H4 (cell line): ENCODE data around the gene IFITM10. TPM values are rescaled to one million over a fixed set of nuclear protein-coding genes. Genes with fewer than 3 reads are reported as not detected.

ENCODE experiments used
- DNase-seq: peaks from one replicate; pipeline ENCODE4 v3.0.0-alpha.2; 2015; ENCODE audit warnings: low spot score
- total RNA-seq: library from RNA; depleted of rRNA; stranded (reverse); fragments of >200 nt; shearing (Covaris generic); gene quantifications from 2 replicates; pipeline ENCODE4 v1.2.3, GENCODE V29; 2014; rRNA removed

The IFITM10 gene
- total RNA-seq, result 1.4 and 2.0 TPM in 2 replicates

DNA sequence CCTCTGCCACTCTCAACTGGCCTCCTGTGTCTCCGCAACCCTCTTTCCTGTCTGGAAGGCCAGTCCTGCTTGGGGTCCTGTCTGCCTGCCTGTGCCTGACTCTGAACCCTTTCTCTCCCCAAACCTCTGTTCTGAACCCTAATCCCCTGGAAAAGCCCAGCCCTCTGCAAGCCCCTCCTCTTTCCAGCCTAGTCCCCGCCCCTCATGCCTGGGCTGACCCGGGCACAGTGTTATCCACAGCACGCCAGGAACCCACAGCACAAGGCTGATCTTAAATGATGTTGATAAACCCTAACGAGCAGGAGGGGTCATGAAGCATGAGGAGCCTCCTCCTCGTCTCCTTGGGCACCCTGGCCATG lies at the start of gene IFITM10:
Gene IFITM10, minus strand, starts transcription at position 115 of the 359 bp plus-strand sequence. CDS start 153 bp downstream, outside the sequence.
- peak; percentile 76 for DNase-seq

DNA sequence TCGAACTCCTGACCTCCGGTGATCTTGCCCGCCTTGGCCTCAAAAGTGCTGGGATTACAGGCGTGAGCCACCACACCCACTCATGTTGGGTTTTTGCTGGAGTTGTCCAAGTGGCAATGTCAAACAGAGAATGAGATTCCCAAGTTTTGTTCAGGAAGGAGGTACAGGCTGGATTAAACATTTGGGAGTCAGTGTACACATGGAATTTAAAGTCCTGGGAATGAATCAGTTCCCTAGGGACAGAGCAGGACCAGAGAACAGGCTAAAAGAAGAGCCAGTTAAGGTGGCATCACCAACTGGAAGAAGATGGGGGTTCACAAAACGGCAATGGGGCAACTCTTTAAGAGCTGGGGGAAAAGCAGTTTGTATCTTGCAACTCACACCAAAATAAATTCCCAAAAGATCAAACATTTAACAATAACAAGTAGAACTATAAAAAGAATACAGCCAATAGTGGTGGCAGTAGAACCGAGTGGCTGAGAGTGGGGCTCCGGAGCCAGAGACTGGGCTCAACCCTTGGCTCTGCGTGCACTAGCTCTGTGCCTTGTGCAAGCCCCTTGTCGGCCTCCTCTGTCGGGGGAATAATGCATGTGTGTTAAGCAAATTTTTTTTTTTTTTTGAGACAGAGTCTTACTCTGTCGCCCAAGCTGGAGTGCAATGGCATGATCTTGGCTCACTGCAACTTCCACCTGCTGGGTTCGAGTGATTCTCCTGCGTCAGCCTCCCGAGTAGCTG lies 47.2 kb upstream of the IFITM10 start:
- DNase-seq, result no peak

DNA sequence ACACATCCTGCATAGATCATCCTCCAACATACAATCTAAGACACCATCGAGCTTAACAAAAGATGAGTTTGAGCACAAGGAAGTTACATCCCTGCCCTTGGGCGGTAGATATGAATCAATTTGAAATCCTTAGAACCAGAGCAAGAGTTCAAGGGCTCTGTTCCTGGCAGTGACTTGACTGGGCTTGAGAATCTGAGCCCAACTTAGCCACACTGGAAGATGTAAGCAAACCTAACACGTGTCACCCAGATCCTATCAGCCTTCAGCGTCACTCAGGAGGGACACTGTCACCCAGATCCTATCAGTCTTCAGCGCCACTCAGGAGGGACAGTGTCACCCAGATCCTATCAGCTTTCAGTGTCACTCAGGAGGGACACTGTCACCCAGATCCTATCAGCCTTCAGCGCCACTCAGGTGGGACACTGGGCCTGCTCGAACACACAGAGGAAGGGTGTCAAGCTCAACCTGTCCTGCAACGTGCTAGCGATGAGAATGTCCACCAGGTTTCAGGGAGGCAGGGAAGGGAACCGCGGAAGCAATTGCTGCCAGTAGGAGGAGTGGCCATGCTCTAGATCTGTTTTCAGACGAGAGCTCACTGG lies 46.1 kb upstream of the IFITM10 start:
- DNase-seq, result peak; percentile 18

GRCh38 chr11:1793081-1793480 lies 42.7 kb upstream of the IFITM10 start:
- no peak for DNase-seq

- no peak for DNase-seq
These were observed 42.1 kb upstream of the IFITM10 start for GRCh38 chr11:1792461-1792860.

- no peak for DNase-seq
These were observed 41.5 kb upstream of the IFITM10 start for GRCh38 chr11:1791912-1792311.

- no peak for DNase-seq
These were observed 36.1 kb upstream of the IFITM10 start for GRCh38 chr11:1786466-1786865.

DNA sequence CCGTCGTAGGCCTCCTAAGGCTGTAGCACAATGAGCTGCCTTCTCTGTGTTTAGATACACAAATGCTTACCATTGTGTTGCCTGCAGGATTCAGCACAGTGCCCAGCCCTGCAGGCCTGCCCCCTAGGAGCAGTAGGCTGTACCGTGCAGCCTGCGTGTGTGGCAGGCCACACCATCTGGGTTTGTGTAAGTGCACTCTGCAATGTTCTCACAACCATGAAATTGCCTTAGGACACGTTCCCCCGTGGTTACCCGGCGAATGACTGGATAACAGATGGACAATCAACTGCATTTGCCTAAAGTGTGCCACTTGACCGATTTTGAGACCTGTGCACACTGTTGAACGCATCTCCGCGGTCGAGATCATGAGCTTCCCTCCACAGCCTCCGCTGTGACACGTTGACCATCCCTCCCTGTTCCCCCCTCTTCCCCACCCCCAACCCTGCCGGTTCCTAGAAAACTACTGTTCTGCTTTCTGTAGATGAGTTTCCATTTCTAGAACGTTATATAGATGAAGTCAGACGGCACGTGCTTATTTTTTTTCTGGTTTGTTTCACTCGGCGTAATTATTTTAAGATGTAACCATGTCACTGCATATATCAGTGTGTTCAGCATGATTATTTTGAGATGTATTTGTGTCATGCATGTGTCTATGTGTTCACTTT lies 35.5 kb upstream of the IFITM10 start:
- no peak for DNase-seq

- no peak for DNase-seq
These were observed 34.6 kb upstream of the IFITM10 start for GRCh38 chr11:1784761-1785650.

GRCh38 chr11:1783725-1784529 lies 33.5 kb upstream of the IFITM10 start:
- no peak for DNase-seq

DNA sequence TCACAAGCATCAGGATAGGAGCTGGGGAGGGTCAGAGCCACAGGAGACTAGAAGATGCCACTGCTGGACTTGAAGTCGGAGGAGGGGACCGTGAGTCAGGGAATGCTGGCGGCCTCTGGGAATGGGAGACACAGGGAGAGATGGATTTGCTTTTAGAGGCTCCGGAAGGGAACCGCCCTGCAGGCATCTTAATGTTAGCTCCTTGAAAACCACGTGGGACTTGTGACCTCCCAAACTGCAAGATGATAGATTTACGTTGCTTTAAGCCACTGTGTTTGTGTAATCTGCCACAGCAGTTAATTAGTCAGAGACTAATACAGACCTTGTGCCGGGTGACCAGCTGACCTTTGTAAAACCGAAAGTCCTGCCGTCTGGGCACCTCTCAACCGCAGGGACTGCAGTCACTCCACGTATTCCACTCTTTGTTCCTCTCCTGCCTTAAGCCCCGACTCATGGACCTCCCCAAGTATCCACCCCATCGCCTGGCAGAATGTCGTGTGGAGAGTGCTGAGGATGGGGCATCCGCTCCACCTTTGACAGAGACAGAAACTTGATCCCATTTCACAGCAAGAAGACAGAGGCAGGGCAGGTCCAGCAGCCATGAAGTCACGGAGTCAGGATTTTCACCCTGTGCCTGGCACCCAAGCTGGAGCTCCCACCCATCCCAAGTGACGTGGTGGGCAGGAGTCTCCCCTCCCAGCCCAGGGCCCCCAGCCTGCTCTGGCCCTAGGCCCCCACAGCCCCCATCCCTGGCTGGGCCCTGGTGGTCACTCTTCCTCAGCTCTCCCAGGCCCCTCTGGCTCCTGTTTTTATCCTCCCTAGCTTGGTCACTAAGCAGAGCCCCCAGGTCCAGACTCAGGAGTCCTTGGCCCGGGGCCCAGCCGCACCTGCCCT lies 32.7 kb upstream of the IFITM10 start:
- DNase-seq, result peak; percentile 87

DNA sequence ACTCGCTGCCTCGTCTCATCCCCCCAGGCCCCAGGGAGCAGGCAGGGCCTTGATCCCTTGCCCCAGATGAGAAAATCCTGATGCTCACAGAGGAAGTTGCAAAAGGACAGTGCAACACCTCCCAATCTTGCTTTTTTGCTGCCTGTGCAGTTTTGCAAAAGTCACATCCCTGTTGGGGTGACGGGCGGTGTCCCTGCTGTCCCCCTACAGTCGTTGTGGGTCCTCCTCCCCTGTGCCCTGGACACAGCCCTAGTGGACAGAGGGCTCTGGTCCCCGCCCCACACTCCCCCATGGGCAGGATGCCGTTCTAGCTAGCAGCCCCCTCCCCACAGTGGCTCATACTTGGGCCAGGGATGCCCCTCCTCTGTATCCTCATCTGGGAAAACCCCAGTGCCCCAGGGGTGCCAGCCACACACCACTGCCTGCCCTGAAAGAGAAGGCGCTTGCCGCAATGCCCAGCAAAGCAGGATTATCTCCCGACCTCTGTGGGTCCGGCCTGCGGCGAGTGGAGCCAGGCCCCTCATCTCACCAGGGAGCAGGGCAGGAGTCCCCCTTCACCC lies 31.7 kb upstream of the IFITM10 start:
- DNase-seq, result no peak

DNA sequence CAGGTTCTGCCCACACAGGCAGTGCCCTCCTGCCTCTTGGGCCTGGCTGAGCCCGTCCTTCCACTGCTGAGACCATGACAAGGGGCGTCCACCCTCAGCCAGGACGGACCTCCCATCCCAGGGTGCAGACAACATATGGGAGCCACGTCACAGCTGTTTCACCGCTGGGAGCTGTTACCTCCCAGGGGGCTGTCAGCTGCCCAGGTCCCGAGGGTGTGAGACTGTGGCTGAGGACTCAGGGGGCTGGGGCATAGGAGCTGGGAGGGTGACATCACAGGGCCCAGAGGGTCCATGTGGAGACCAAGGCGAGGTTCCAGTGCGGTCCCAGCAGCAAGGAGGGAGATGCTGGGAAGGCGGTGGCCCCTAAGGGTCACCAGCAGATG lies 31.2 kb upstream of the IFITM10 start:
- DNase-seq, result no peak

DNA sequence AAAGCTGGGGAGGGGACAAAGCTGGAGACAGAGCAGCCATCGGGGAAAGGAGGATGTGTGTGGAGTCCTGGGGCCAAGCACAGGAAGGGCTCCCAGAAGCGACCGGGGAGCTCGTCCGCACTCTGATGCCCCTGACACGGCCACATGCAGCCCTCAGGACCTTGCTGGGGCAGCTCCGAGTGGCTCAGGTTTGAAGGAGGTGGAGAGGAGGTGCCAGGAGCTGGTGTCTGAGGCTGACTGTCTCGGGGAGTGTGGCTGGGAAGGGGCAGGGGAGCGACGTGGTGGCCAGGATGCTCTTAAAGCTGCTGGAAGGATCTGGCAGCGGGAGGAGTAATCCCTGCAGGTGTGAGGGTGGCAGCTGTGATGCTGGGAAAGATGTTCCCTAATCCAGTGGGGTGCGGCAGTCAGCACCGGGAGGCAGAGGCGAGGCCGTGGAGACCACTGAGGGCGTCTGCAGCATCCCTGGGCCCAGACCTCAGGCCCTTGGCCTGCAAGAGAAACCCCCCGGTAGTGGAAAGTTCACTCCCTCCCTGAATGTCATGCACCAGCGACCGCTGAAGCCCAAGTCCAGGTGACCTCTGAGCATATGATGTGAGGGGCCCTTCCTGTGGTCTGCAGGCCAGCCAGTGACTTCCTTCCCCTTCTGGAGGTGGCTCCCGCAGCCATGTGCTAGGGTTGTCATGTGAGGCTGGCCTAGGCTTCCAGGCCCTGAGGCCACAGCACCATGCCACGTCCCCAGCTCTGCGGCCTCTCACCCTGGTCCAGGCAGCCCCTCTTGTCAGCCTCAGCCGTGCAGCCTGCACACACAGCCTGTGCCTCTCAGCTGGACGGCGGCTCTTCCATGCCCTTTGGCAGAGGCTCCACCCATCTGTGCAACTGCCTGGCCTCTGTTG lies 30.6 kb upstream of the IFITM10 start:
- no peak for DNase-seq

- no peak for DNase-seq
These were observed 29.7 kb upstream of the IFITM10 start for GRCh38 chr11:1779806-1780699.

DNA sequence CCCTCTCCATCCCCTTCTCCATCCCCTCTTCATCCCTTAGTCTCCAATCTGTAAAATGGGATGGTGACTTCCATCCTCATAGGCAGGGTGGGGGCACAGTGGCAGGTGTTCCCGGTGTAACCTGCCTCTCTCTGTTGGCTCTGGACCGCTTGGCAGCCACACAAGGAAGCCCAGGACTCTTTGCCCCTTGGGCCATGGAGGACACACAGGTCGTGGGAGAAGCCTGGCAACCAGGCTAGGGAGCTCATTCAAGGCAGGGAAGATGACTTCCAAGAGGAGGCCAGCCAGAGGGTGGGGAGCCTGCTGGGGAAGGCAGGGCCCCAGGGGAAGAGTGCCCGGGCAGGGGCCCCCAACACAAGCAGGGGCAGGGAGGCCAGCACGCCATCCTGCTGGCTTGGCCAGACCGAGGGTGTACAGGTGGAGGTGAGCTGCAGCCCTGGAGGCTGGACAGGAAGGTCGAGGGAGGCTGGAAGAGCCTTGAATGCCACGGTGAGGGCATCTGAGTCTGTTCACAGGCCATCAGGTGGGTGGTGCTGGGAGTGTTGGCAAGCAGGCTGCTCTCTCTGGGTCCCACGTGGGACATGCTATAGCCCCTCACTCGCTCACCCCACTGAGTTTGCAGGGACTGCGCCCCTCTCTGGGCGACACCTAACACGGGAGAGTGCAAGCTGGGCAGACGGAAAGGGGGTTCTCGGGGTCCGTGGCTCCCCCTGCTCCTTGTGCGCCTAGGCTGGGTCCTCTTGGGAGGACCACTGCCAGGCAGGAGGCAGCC lies 28.8 kb upstream of the IFITM10 start:
- no peak for DNase-seq
